GM13977 (cell line): Measurements from ENCODE around the gene NT5C3B.

Experiments used
- DNase-seq: peaks from one replicate; pipeline ENCODE4 v3.0.0; 2012; ENCODE audit warnings: low spot score
- in situ Hi-C: fragments of 300-500 bp; cut with MboI; formaldehyde crosslinking; loops from one replicate; pipeline ENCODE4 v1.12.0; 2022; ENCODE audit warnings: low sequenced_read_pairs, low pct_unique_long_range_greater_than_20kb, mixed read lengths, inconsistent platforms; ENCODE audit not compliant: unreplicated experiment
- TF ChIP-seq, protein P1 (sequence below): IDR thresholded peaks from 2 replicates; pipeline ENCODE4 v1.5.1; 2012; ENCODE audit warnings: mild to moderate bottlenecking, control low read depth; ENCODE audit not compliant: insufficient read depth; ENCODE audit errors: extremely low read depth, missing control alignments

NT5C3B gene

DNA sequence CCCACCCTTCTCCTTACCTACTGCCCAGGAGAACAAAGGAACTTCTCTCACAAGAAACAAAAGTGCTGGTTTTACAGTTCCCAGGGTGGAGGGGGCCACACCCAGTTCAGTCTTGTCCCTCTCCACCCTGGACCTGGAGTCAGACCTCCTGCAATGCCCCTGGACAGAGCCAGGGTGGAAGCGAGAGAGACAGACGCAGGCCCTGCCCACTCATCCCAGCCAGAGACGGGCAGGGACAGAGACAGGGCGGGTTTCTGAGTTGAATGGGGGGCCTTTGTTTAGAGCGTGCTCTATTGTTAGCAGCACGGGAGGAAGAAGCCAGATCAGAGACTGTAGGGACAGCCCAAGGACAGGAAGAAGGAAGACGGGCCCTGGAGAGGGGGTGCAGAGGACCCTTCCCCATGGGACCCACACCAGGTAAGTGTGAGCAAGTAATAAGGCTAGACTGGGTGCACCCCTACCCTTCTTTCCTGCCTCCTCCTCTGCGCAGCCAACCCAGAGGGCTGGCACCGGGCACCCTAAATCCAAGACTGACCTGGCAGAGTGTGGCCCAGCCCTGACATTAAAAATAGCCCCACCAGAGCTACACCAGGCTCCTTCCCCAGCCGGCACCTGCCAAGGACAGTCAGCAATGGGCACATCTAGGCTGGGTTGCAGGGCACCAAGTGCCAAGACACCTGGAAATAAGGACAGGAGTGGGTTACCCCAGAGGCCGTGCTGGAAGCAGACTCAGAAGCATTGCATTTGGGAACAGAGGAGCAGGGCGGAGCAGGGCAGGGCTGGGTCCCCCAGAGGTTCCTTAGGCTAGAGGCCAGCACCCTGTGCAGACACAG, 60.4 kb downstream of the NT5C3B start:
- DNase-seq, result no peak
- in situ Hi-C loops, result no loop called here
- TF ChIP-seq, protein P1, sequence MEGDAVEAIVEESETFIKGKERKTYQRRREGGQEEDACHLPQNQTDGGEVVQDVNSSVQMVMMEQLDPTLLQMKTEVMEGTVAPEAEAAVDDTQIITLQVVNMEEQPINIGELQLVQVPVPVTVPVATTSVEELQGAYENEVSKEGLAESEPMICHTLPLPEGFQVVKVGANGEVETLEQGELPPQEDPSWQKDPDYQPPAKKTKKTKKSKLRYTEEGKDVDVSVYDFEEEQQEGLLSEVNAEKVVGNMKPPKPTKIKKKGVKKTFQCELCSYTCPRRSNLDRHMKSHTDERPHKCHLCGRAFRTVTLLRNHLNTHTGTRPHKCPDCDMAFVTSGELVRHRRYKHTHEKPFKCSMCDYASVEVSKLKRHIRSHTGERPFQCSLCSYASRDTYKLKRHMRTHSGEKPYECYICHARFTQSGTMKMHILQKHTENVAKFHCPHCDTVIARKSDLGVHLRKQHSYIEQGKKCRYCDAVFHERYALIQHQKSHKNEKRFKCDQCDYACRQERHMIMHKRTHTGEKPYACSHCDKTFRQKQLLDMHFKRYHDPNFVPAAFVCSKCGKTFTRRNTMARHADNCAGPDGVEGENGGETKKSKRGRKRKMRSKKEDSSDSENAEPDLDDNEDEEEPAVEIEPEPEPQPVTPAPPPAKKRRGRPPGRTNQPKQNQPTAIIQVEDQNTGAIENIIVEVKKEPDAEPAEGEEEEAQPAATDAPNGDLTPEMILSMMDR, result no peak
